DND-41 (cell line): ENCODE results near the gene HMMR.

Source experiments
- EZH2 ChIP-seq: IDR thresholded peaks from 3 replicates; pipeline ENCODE4 v1.6.1; 2012; ENCODE audit warnings: borderline replicate concordance, low read depth, mild to moderate bottlenecking, moderate library complexity, low read length, inconsistent platforms; ENCODE audit not compliant: severe bottlenecking
- TF ChIP-seq, protein P1 (sequence below): IDR thresholded peaks from 2 replicates; pipeline ENCODE4 v1.5.1; 2012; ENCODE audit warnings: borderline replicate concordance, low read length, moderate library complexity, mild to moderate bottlenecking; ENCODE audit not compliant: poor library complexity, severe bottlenecking; ENCODE audit errors: extremely low read depth

- TF ChIP-seq, protein P1, sequence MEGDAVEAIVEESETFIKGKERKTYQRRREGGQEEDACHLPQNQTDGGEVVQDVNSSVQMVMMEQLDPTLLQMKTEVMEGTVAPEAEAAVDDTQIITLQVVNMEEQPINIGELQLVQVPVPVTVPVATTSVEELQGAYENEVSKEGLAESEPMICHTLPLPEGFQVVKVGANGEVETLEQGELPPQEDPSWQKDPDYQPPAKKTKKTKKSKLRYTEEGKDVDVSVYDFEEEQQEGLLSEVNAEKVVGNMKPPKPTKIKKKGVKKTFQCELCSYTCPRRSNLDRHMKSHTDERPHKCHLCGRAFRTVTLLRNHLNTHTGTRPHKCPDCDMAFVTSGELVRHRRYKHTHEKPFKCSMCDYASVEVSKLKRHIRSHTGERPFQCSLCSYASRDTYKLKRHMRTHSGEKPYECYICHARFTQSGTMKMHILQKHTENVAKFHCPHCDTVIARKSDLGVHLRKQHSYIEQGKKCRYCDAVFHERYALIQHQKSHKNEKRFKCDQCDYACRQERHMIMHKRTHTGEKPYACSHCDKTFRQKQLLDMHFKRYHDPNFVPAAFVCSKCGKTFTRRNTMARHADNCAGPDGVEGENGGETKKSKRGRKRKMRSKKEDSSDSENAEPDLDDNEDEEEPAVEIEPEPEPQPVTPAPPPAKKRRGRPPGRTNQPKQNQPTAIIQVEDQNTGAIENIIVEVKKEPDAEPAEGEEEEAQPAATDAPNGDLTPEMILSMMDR: no peak
- no peak for TF ChIP-seq EZH2
Observed at GRCh38 chr5:163453705-163454104, 6.7 kb upstream of the HMMR start.
